ENCODE data around the gene ANTKMT.

GRCh38 chr16:683396-684070 lies 37.4 kb upstream of the ANTKMT start:
- TF ChIP-seq, protein P1, sequence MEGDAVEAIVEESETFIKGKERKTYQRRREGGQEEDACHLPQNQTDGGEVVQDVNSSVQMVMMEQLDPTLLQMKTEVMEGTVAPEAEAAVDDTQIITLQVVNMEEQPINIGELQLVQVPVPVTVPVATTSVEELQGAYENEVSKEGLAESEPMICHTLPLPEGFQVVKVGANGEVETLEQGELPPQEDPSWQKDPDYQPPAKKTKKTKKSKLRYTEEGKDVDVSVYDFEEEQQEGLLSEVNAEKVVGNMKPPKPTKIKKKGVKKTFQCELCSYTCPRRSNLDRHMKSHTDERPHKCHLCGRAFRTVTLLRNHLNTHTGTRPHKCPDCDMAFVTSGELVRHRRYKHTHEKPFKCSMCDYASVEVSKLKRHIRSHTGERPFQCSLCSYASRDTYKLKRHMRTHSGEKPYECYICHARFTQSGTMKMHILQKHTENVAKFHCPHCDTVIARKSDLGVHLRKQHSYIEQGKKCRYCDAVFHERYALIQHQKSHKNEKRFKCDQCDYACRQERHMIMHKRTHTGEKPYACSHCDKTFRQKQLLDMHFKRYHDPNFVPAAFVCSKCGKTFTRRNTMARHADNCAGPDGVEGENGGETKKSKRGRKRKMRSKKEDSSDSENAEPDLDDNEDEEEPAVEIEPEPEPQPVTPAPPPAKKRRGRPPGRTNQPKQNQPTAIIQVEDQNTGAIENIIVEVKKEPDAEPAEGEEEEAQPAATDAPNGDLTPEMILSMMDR (IDR thresholded peaks at IDR 0.05): no peak
- TF ChIP-seq POLR2A (IDR thresholded peaks at IDR 0.05): no peak
